Sigmoid colon (tissue), 7 donors: ENCODE data around the gene R3HDM2. TPM values are rescaled to one million over a fixed set of nuclear protein-coding genes. Genes with fewer than 3 reads are reported as not detected.

Source experiments
- DNase-seq: peaks from one replicate; pipeline ENCODE4 v3.0.0-alpha.2; 2019
- H3K27ac ChIP-seq, 4 donors: fragments of 200-600 bp; sonication (generic); one replicate each; pipeline ENCODE4 v1.5.1; 2016 to 2019; ENCODE audit warnings: mild to moderate bottlenecking in 1 of 4
- H3K27me3 ChIP-seq, 3 donors: fragments of 200-600 bp; sonication (generic); one replicate each; pipeline ENCODE4 v1.5.1; 2019; ENCODE audit warnings: mild to moderate bottlenecking in 1 of 3
- H3K36me3 ChIP-seq, 4 donors: fragments of 200-600 bp; sonication (generic); one replicate each; pipeline ENCODE4 v1.5.1; 2016 to 2019
- H3K4me1 ChIP-seq, 4 donors: fragments of 200-600 bp; sonication (generic); one replicate each; pipeline ENCODE4 v1.5.1; 2017 to 2019
- H3K4me3 ChIP-seq, 4 donors: fragments of 200-600 bp; sonication (generic); one replicate each; pipeline ENCODE4 v1.5.1; 2017 to 2019; ENCODE audit warnings: mild to moderate bottlenecking in 2 of 4, moderate library complexity in 1 of 4
- H3K9me3 ChIP-seq, 4 donors: fragments of 200-600 bp in 3 of 4; sonication (generic) in 3 of 4; one replicate each; pipeline versions ENCODE4 v1.5.1 to v1.6.1; 2013 to 2019
- CTCF ChIP-seq, 4 experiments: fragments of 450-650 bp in 3 of 4; fragments of 200-600 bp in 1 of 4; IDR thresholded peaks; one replicate each; pipeline ENCODE4 v1.5.1; 2016 to 2019; ENCODE audit warnings: antibody characterized with exemption in 4 of 4, mild to moderate bottlenecking in 3 of 4, moderate library complexity in 2 of 4
- EP300 ChIP-seq, 4 donors: sonication (generic); formaldehyde crosslinking; IDR thresholded peaks; one replicate each; pipeline ENCODE4 v1.6.1; 2017; ENCODE audit warnings: antibody characterized with exemption in 4 of 4
- POLR2A ChIP-seq, 2 donors: fragments of 450-650 bp; IDR thresholded peaks; one replicate each; pipeline ENCODE4 v1.6.1; 2016; ENCODE audit warnings: antibody characterized with exemption in 2 of 2, mild to moderate bottlenecking in 2 of 2, moderate library complexity in 2 of 2
- POLR2AphosphoS5 ChIP-seq, 4 donors: sonication (generic); formaldehyde crosslinking; IDR thresholded peaks; one replicate each; pipeline ENCODE4 v1.6.1; 2017; ENCODE audit warnings: antibody characterized with exemption in 4 of 4
- WGBS, 2 donors: extraction: QIAGEN DNeasy Blood & Tissue Kit; methylation state at CpG; one replicate each; pipeline ENCODE4 v1.1.7; 2013; 5-methylcytosine and 5-hydroxymethylcytosine counted together
- intact Hi-C: fragments of 100-400 bp; cut with DNase I; formaldehyde crosslinking; loops from one replicate; pipeline ENCODE4 v1.15.1; 2023
- polyA plus RNA-seq, 3 donors: library from polyadenylated mRNA; stranded (reverse); fragments of 200-250 nt; gene quantifications; one replicate each; pipeline ENCODE4 v1.2.3, GENCODE V29; 2013
- total RNA-seq, 4 donors: library from RNA; depleted of rRNA; stranded (reverse); fragments of >200 nt; gene quantifications; one replicate each; pipeline ENCODE4 v1.1.0, GENCODE V29; 2016
- donor health status: healthy with polysubstance abuse.
- donor health status: Bipolar disorder and iron deficiency.
- donor health status: healthy.

Gene R3HDM2
- total and polyA plus RNA-seq, 7 donors, result 10.9 to 37.7 (median 28.3) TPM

- Histone ChIP-seq H3K36me3 (no peaks in the 10 kb centered on the region), H3K4me1 (peaks cover 0 to 67% (median 58%) of the 10 kb centered on the region in 4 donors), H3K27me3 (peaks cover 63 to 88% (median 85%) of the 10 kb centered on the region in 3 donors), H3K4me3 (no peak overlapping the region), H3K9me3 (no peaks in the 10 kb centered on the region), H3K27ac (no peak overlapping the region)
- intact Hi-C loops, result no loop called here
- DNase-seq, result peak; percentile 65
- no peak for TF ChIP-seq CTCF (IDR thresholded peaks at IDR 0.05)
- TF ChIP-seq POLR2A (IDR thresholded peaks at IDR 0.05), result no peak
- no peak for TF ChIP-seq POLR2AphosphoS5 (IDR thresholded peaks at IDR 0.05)
- no peak for TF ChIP-seq EP300 (IDR thresholded peaks at IDR 0.05)
- 8 to 11% methylated on average over 48 of the region's 48 CpGs for WGBS, 2 donors
These were observed 189.2 kb downstream of the R3HDM2 start for GRCh38 chr12:57241402-57242310.

- peak overlapping the region in 1 of 4 donors; percentile 50 for H3K4me3 ChIP-seq
- peaks cover 67 to 95% (median 88%) of the 10 kb centered on the region in 3 donors for H3K27me3 ChIP-seq
- intact Hi-C loops, result no loop called here
- no peak overlapping the region for H3K27ac ChIP-seq
- no peaks in the 10 kb centered on the region for H3K36me3 ChIP-seq
- DNase-seq, result peak; percentile 63
- WGBS, 2 donors, result 8 to 11% methylated on average over 19 of the region's 19 CpGs
- H3K9me3 ChIP-seq, result no peaks in the 10 kb centered on the region
- peaks cover 0 to 67% (median 58%) of the 10 kb centered on the region in 4 donors for H3K4me1 ChIP-seq
- TF ChIP-seq POLR2AphosphoS5 (IDR thresholded peaks at IDR 0.05), result no peak
- TF ChIP-seq CTCF (IDR thresholded peaks at IDR 0.05), result no peak
- TF ChIP-seq POLR2A (IDR thresholded peaks at IDR 0.05), result no peak
- no peak for TF ChIP-seq EP300 (IDR thresholded peaks at IDR 0.05)
These were observed 189.9 kb downstream of the R3HDM2 start for GRCh38 chr12:57240926-57241401.

GRCh38 chr12:57240066-57240921 is 190.5 kb downstream of the R3HDM2 start:
- TF ChIP-seq POLR2AphosphoS5 (IDR thresholded peaks at IDR 0.05) (no peak), POLR2A (IDR thresholded peaks at IDR 0.05) (no peak), CTCF (IDR thresholded peaks at IDR 0.05) (no peak), EP300 (IDR thresholded peaks at IDR 0.05) (no peak)
- Histone ChIP-seq H3K4me3 (peak overlapping the region; percentile 15 to 54 (median 46)), H3K36me3 (no peaks in the 10 kb centered on the region), H3K9me3 (no peaks in the 10 kb centered on the region), H3K4me1 (peaks cover 0 to 67% (median 58%) of the 10 kb centered on the region in 4 donors), H3K27me3 (peaks cover 68 to 98% (median 95%) of the 10 kb centered on the region in 3 donors), H3K27ac (peak overlapping the region in 1 of 4 donors; percentile 32)
- 1% methylated on average over 72 of the region's 72 CpGs for WGBS, 2 donors
- DNase-seq, result peak; percentile 77
- intact Hi-C loops, result no loop called here

- Histone ChIP-seq H3K27ac (peak overlapping the region in 1 of 4 donors; percentile 32), H3K36me3 (peaks cover 0 to 4% (median 0%) of the 10 kb centered on the region in 4 donors), H3K9me3 (no peaks in the 10 kb centered on the region), H3K27me3 (peaks cover 66 to 95% (median 90%) of the 10 kb centered on the region in 3 donors), H3K4me1 (peaks cover 0 to 67% (median 58%) of the 10 kb centered on the region in 4 donors), H3K4me3 (peak overlapping the region; percentile 15 to 54 (median 46))
- TF ChIP-seq CTCF (IDR thresholded peaks at IDR 0.05) (no peak), POLR2A (IDR thresholded peaks at IDR 0.05) (no peak), EP300 (IDR thresholded peaks at IDR 0.05) (no peak), POLR2AphosphoS5 (IDR thresholded peaks at IDR 0.05) (no peak)
- no peak for DNase-seq
- 4 to 6% methylated on average over 14 of the region's 14 CpGs for WGBS, 2 donors
- intact Hi-C loops, result loop anchor here (1.0 to 5.0 kb wide), 2 partner anchors 25 to 167 kb away; no protein-coding TSS in a partner anchor
These were observed 191.2 kb downstream of the R3HDM2 start for GRCh38 chr12:57239587-57240065.
